ENCODE measurements around the gene TNFAIP8. TPM values are rescaled to one million over a fixed set of nuclear protein-coding genes. Genes with fewer than 3 reads are reported as not detected.
A peak's percentile ranks its signal among the peaks of the same experiment; 100 is the strongest.

Gene TNFAIP8
- total RNA-seq, 2 experiments from 2014 or later, result 135 to 141 TPM

GRCh38 chr5:119344231-119344630 lies 11.6 kb upstream of the TNFAIP8 start:
- Mint-ChIP-seq H3K36me3 (ENCODE audit: low read depth) (peaks cover 61% of the 10 kb centered on the region), H3K27ac (peak overlapping the region; percentile 95), H3K9me3 (no peaks in the 10 kb centered on the region), H3K4me1 (ENCODE audit: low read depth) (peaks cover 93% of the 10 kb centered on the region), H3K27me3 (no peaks in the 10 kb centered on the region), H3K4me3 (peak overlapping the region; percentile 40)
- DNase-seq (no peak), ATAC-seq (peak; percentile 2)
- intact Hi-C loops (cut with micrococcal nuclease), result loop anchor here (5.0 kb wide), 3 partner anchors 37 to 57 kb away; no protein-coding TSS in a partner anchor
- ChIA-PET POLR2A (interaction anchor here (0.6 to 14.9 kb wide), 16 partner anchors 9 to 265 kb away, joined by 3 to 163 read pairs (median 4); partner anchors contain the start of gene TNFAIP8), CTCF (interaction anchor here (0.8 to 6.6 kb wide), 11 partner anchors 9 to 74 kb away, joined by 3 to 37 read pairs (median 4); no protein-coding TSS in a partner anchor)
- no peak for TF ChIP-seq CTCF (IDR thresholded peaks at IDR 0.05)

- peak overlapping the region; percentile 41 for H3K4me3 Mint-ChIP-seq
Measured at GRCh38 chr5:119345861-119346260, 10.0 kb upstream of the TNFAIP8 start.

GRCh38 chr5:119346394-119346793 lies 9.4 kb upstream of the TNFAIP8 start:
- H3K36me3 Mint-ChIP-seq (ENCODE audit: low read depth), result peaks cover 61% of the 10 kb centered on the region
- peak overlapping the region; percentile 96 for H3K27ac Mint-ChIP-seq
- intact Hi-C loops (cut with micrococcal nuclease), result no loop called here
- TF ChIP-seq CTCF (IDR thresholded peaks at IDR 0.05), result no peak
- no peaks in the 10 kb centered on the region for H3K27me3 Mint-ChIP-seq
- ChIA-PET POLR2A (interaction anchor here (0.6 to 14.9 kb wide), 11 partner anchors 9 to 77 kb away, joined by 3 to 163 read pairs (median 4); partner anchors contain the start of gene TNFAIP8), CTCF (interaction anchor here (0.8 to 4.9 kb wide), 9 partner anchors 9 to 78 kb away, joined by 3 to 29 read pairs (median 4); partner anchors contain the start of gene TNFAIP8)
- H3K4me1 Mint-ChIP-seq (ENCODE audit: low read depth), result peaks cover 93% of the 10 kb centered on the region
- H3K9me3 Mint-ChIP-seq, result no peaks in the 10 kb centered on the region
- ATAC-seq (peak; percentile 8), DNase-seq (no peak)
- H3K4me3 Mint-ChIP-seq, result peak overlapping the region; percentile 41

More at GRCh38 chr5:119345861-119346260, 10.0 kb upstream of the TNFAIP8 start:
- no peak for TF ChIP-seq CTCF (IDR thresholded peaks at IDR 0.05)
- Mint-ChIP-seq H3K36me3 (ENCODE audit: low read depth) (peaks cover 61% of the 10 kb centered on the region), H3K27me3 (no peaks in the 10 kb centered on the region), H3K4me1 (ENCODE audit: low read depth) (peaks cover 93% of the 10 kb centered on the region), H3K9me3 (no peaks in the 10 kb centered on the region), H3K27ac (peak overlapping the region; percentile 96)
- DNase-seq (no peak), ATAC-seq (no peak)
- ChIA-PET CTCF (interaction anchor here (0.8 to 4.9 kb wide), 9 partner anchors 8 to 78 kb away, joined by 3 to 29 read pairs (median 4); partner anchors contain the start of gene TNFAIP8), POLR2A (interaction anchor here (0.8 to 14.9 kb wide), 10 partner anchors 9 to 77 kb away, joined by 3 to 163 read pairs (median 4); partner anchors contain the start of gene TNFAIP8)
- intact Hi-C loops (cut with micrococcal nuclease), result no loop called here

GRCh38 chr5:119347574-119347973 lies 8.2 kb upstream of the TNFAIP8 start:
- Mint-ChIP-seq H3K9me3 (no peaks in the 10 kb centered on the region), H3K4me1 (ENCODE audit: low read depth) (peaks cover 90% of the 10 kb centered on the region), H3K4me3 (no peak overlapping the region), H3K27me3 (no peaks in the 10 kb centered on the region), H3K36me3 (ENCODE audit: low read depth) (peaks cover 62% of the 10 kb centered on the region), H3K27ac (peak overlapping the region; percentile 96)
- CTCF ChIA-PET, result interaction anchor here (0.7 to 4.9 kb wide), 4 partner anchors 11 to 79 kb away, joined by 3 to 29 read pairs (median 4); no protein-coding TSS in a partner anchor
- ATAC-seq (no peak), DNase-seq (no peak)
- POLR2A ChIA-PET, result interaction anchor here (1.7 to 14.9 kb wide), 4 partner anchors 8 to 24 kb away, joined by 4 to 163 read pairs (median 77); partner anchors contain the start of gene TNFAIP8
- no peak for TF ChIP-seq CTCF (IDR thresholded peaks at IDR 0.05)
- intact Hi-C loops (cut with micrococcal nuclease), result no loop called here

GRCh38 chr5:119347991-119348390 lies 7.8 kb upstream of the TNFAIP8 start:
- TF ChIP-seq CTCF (IDR thresholded peaks at IDR 0.05), result no peak
- ATAC-seq, result no peak
- ChIA-PET CTCF (interaction anchor here (1.5 to 4.9 kb wide), 3 partner anchors 13 to 80 kb away, joined by 3 to 29 read pairs (median 4); no protein-coding TSS in a partner anchor), POLR2A (interaction anchor here (1.7 to 10.8 kb wide), 2 partner anchors 17 to 18 kb away, joined by 7 to 147 read pairs; no protein-coding TSS in a partner anchor)
- H3K4me1 Mint-ChIP-seq (ENCODE audit: low read depth), result peaks cover 90% of the 10 kb centered on the region
- no peaks in the 10 kb centered on the region for H3K27me3 Mint-ChIP-seq
- DNase-seq, result no peak
- H3K4me3 Mint-ChIP-seq, result no peak overlapping the region
- intact Hi-C loops (cut with micrococcal nuclease), result no loop called here
- H3K9me3 Mint-ChIP-seq, result no peaks in the 10 kb centered on the region
- peaks cover 64% of the 10 kb centered on the region for H3K36me3 Mint-ChIP-seq (ENCODE audit: low read depth)
- H3K27ac Mint-ChIP-seq, result peak overlapping the region; percentile 96

All from activated CD8-positive, alpha-beta T cell treated with anti-CD3 and anti-CD28 coated beads for 36 hours (primary cell).